GM23338 (cell line): ENCODE measurements around the gene ICAM3. TPM values are rescaled to one million over a fixed set of nuclear protein-coding genes. Genes with fewer than 3 reads are reported as not detected.
A peak's percentile ranks its signal among the peaks of the same experiment; 100 is the strongest.

ENCODE experiments used
- ATAC-seq: fragments of 200-7000 bp; cut with Tn5 transposase; 3 replicates; pipeline ENCODE4 v1.9.1; 2020
- DNase-seq: peaks from one replicate; pipeline ENCODE4 v3.0.0-alpha.2; 2015; ENCODE audit warnings: low spot score
- H2AFZ ChIP-seq: fragments of 200-600 bp; sonication (generic); 2 replicates; pipeline ENCODE4 v1.8.0; 2016; ENCODE audit warnings: antibody characterized with exemption, mild to moderate bottlenecking, moderate library complexity
- H3F3A ChIP-seq: fragments of 200-600 bp; sonication (generic); replicated peaks from 2 replicates; pipeline ENCODE4 v1.8.0; 2017; ENCODE audit warnings: antibody characterized with exemption, mixed run types, low read depth
- H3K27ac ChIP-seq: fragments of 200-600 bp; sonication (generic); 2 replicates; pipeline ENCODE4 v1.6.1; 2016; ENCODE audit warnings: low read depth
- H3K27me3 ChIP-seq: fragments of 200-600 bp; sonication (generic); 2 replicates; pipeline ENCODE4 v1.8.0; 2016; ENCODE audit warnings: mild to moderate bottlenecking, mixed run types, moderate library complexity; ENCODE audit not compliant: insufficient read depth
- H3K36me3 ChIP-seq: fragments of 200-600 bp; sonication (generic); 2 replicates; pipeline ENCODE4 v1.8.0; 2016; ENCODE audit warnings: mild to moderate bottlenecking; ENCODE audit not compliant: insufficient read depth
- H3K4me1 ChIP-seq: fragments of 200-600 bp; sonication (generic); 2 replicates; pipeline ENCODE4 v1.8.0; 2016; ENCODE audit warnings: mild to moderate bottlenecking, moderate library complexity; ENCODE audit not compliant: insufficient read depth
- H3K4me2 ChIP-seq: fragments of 200-600 bp; sonication (generic); 2 replicates; pipeline ENCODE4 v1.7.1; 2017; ENCODE audit warnings: mixed run types
- H3K4me3 ChIP-seq: fragments of 200-600 bp; sonication (generic); 2 replicates; pipeline ENCODE4 v1.6.1; 2016; ENCODE audit warnings: mixed run types
- H3K79me2 ChIP-seq: fragments of 200-600 bp; sonication (generic); replicated peaks from 2 replicates; pipeline ENCODE4 v1.8.0; 2017; ENCODE audit warnings: mild to moderate bottlenecking; ENCODE audit not compliant: insufficient read depth
- H3K9me2 ChIP-seq: fragments of 200-600 bp; sonication (generic); 2 replicates; pipeline ENCODE4 v1.8.0; 2017; ENCODE audit not compliant: insufficient read depth
- H4K20me1 ChIP-seq: fragments of 200-600 bp; sonication (generic); replicated peaks from 2 replicates; pipeline ENCODE4 v1.8.0; 2017; ENCODE audit warnings: mild to moderate bottlenecking; ENCODE audit not compliant: insufficient read depth
- H3K27ac Mint-ChIP-seq: 2 replicates; pipeline ENCODE4 v1.8.0; 2020; ENCODE audit warnings: inconsistent platforms, mild to moderate bottlenecking, moderate library complexity, mixed read lengths
- H3K27me3 Mint-ChIP-seq: 3 replicates; pipeline ENCODE4 v1.8.0; 2022; ENCODE audit warnings: low read depth, mild to moderate bottlenecking, moderate library complexity, mixed read lengths, inconsistent platforms; ENCODE audit not compliant: insufficient read depth, poor library complexity
- H3K36me3 Mint-ChIP-seq: 3 replicates; pipeline ENCODE4 v1.8.0; 2021; ENCODE audit warnings: low read depth, mild to moderate bottlenecking, inconsistent platforms, moderate library complexity, mixed read lengths
- H3K4me1 Mint-ChIP-seq: 3 replicates; pipeline ENCODE4 v1.8.0; 2020; ENCODE audit warnings: mild to moderate bottlenecking, inconsistent platforms, mixed read lengths
- H3K4me3 Mint-ChIP-seq: 3 replicates; pipeline ENCODE4 v1.8.0; 2021; ENCODE audit warnings: moderate library complexity, mild to moderate bottlenecking, inconsistent platforms, mixed read lengths
- H3K9me3 Mint-ChIP-seq: 3 replicates; pipeline ENCODE4 v1.8.0; 2020; ENCODE audit warnings: moderate library complexity, mild to moderate bottlenecking, inconsistent platforms, mixed read lengths
- CTCF ChIP-seq, 2 experiments: fragments of 200-600 bp in 1 of 2; sonication (generic) in 1 of 2; conservative IDR thresholded peaks; 2 replicates each; pipeline versions ENCODE4 v1.5.1 to v1.6.1; 2016 to 2017; ENCODE audit warnings: antibody characterized with exemption in 2 of 2, low read depth in 2 of 2, mild to moderate bottlenecking in 2 of 2, moderate library complexity in 1 of 2
- ETS1 ChIP-seq: IDR thresholded peaks from 2 replicates; pipeline ENCODE4 v1.6.1; 2016; ENCODE audit warnings: antibody characterized with exemption
- EZH2 ChIP-seq: fragments of 200-600 bp; sonication (generic); IDR thresholded peaks from one replicate; pipeline ENCODE4 v1.8.0; 2017; ENCODE audit warnings: antibody characterized with exemption, mild to moderate bottlenecking, low read depth; ENCODE audit not compliant: unreplicated experiment
- REST ChIP-seq: IDR thresholded peaks from one replicate; pipeline ENCODE4 v1.6.1; 2018; ENCODE audit warnings: antibody characterized with exemption; ENCODE audit not compliant: unreplicated experiment
- ZNF114 ChIP-seq: fragments of 250-450 bp; sonication (Bioruptor Pico); IDR thresholded peaks from 2 replicates; pipeline ENCODE4 v1.5.0; 2020; ENCODE audit warnings: mild to moderate bottlenecking, moderate library complexity
- polyA plus RNA-seq: library from polyadenylated mRNA; unstranded; fragments of >200 nt; fragmentation: Nextera tagmentation; extraction: Ambion mirVana; gene quantifications from 2 replicates; pipeline ENCODE4 v1.2.1, GENCODE V29; 2016
- total RNA-seq: library from RNA; depleted of rRNA; stranded (reverse); fragments of >200 nt; shearing (Covaris generic); gene quantifications from 2 replicates; pipeline ENCODE4 v1.2.3, GENCODE V29; 2014

ICAM3 gene
- total and polyA plus RNA-seq, 2 experiments from 2014 or later, result 9.6 to 14.7 TPM

- peaks cover 18% of the 10 kb centered on the region; the same call in 1 of the 2 replicates for H3F3A ChIP-seq
- H3K36me3 ChIP-seq, result no peaks in the 10 kb centered on the region
- Mint-ChIP-seq H3K27me3 (peaks cover 67% of the 10 kb centered on the region), H3K4me1 (peaks cover 21% of the 10 kb centered on the region), H3K36me3 (no peaks in the 10 kb centered on the region), H3K27ac (no peak overlapping the region), H3K4me3 (peak overlapping the region; percentile 72), H3K9me3 (no peaks in the 10 kb centered on the region)
- peak; percentile 75 for DNase-seq
- no peaks in the 10 kb centered on the region for H3K9me2 ChIP-seq
- H4K20me1 ChIP-seq, result no peaks in the 10 kb centered on the region
- no peaks in the 10 kb centered on the region for H3K79me2 ChIP-seq
- peak; percentile 4 for ATAC-seq
- peaks cover 8% of the 10 kb centered on the region for H3K4me1 ChIP-seq
- peak overlapping the region; percentile 83 for H2AFZ ChIP-seq
- H3K27ac ChIP-seq, result no peak overlapping the region
- H3K27me3 ChIP-seq, result peaks cover 71% of the 10 kb centered on the region
- TF ChIP-seq EZH2, result peak; percentile 20
- no peak for TF ChIP-seq ETS1
- peak overlapping the region; percentile 63 for H3K4me3 ChIP-seq
- peak overlapping the region; percentile 92 for H3K4me2 ChIP-seq
Observed at GRCh38 chr19:10295847-10296591, 43.4 kb downstream of the ICAM3 start.

GRCh38 chr19:10295305-10295846 is 44.0 kb downstream of the ICAM3 start:
- H4K20me1 ChIP-seq, result no peaks in the 10 kb centered on the region
- peak overlapping the region; percentile 63 for H3K4me3 ChIP-seq
- no peaks in the 10 kb centered on the region for H3K36me3 Mint-ChIP-seq
- H3K36me3 ChIP-seq, result no peaks in the 10 kb centered on the region
- H3K4me2 ChIP-seq, result peak overlapping the region; percentile 92
- peaks cover 20% of the 10 kb centered on the region; the same call in 1 of the 2 replicates for H3F3A ChIP-seq
- peaks cover 78% of the 10 kb centered on the region for H3K27me3 ChIP-seq
- peak overlapping the region; percentile 72 for H3K4me3 Mint-ChIP-seq
- H3K79me2 ChIP-seq, result no peaks in the 10 kb centered on the region
- ATAC-seq (peak; percentile 12), DNase-seq (peak; percentile 78)
- H2AFZ ChIP-seq, result peak overlapping the region; percentile 83
- no peaks in the 10 kb centered on the region for H3K9me3 Mint-ChIP-seq
- no peak for TF ChIP-seq REST
- no peak for TF ChIP-seq ZNF114 (CRISPR knock-in tag)
- peak; percentile 26 to 34; a peak in 2 of 4 replicates for TF ChIP-seq CTCF (conservative IDR thresholded peaks at IDR 0.05; ENCODE audit: low read depth in 2 of 2)
- no peaks in the 10 kb centered on the region for H3K9me2 ChIP-seq
- H3K27ac ChIP-seq, result no peak overlapping the region
- no peak overlapping the region for H3K27ac Mint-ChIP-seq
- H3K4me1 Mint-ChIP-seq, result peaks cover 25% of the 10 kb centered on the region
- peaks cover 74% of the 10 kb centered on the region for H3K27me3 Mint-ChIP-seq
- peaks cover 13% of the 10 kb centered on the region for H3K4me1 ChIP-seq
